ENCODE measurements around the gene STAT5B.

The STAT5B gene

GRCh38 chr17:42174126-42174783 is 101.9 kb downstream of the STAT5B start:
- DNase-seq, result no peak

DNA sequence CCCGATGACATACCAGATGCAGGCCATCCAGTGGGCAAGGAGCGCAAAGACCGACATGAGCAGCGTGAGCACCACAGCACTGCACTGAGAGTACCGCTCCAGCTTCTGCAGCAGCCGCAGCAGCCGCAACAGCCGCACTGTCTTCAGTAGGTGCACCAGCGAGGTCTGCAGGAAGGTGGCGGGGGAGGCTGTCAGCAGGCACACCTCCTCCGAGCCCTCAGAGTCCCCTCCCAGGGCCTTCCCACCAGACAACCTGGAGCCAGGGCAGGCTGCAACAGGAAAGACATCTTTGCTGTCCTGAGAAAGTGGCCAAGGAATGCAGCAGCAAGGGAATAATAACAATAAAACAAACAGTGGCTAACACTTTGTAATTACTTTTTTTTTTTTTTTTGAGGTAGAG is 104.4 kb downstream of the STAT5B start:
- no peak for DNase-seq

- no peak for DNase-seq
These were observed 106.8 kb downstream of the STAT5B start for GRCh38 chr17:42169351-42169750.

DNA sequence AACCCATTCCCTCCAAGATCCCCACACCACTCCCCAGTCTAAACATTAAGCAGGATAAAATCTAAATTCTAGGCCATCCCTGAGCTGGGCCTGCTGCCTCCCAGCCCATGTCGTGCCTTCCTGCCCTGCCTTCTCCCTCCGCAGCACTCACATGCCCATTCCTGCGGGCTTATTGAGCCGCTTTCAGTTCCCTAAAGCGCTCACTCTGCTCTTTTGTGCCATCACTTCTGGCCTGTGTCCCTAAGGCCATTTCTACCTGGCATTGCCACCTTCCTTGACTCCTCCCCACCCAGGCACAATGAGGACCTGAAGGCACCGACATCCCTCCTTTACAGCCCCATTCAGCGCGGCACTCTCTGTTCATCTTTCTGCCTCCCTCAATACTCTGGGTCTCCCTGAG is 108.4 kb downstream of the STAT5B start:
- no peak for DNase-seq

- no peak for DNase-seq
These were observed 109.9 kb downstream of the STAT5B start for GRCh38 chr17:42166196-42166763.

GRCh38 chr17:42165751-42166150 is 110.4 kb downstream of the STAT5B start:
- DNase-seq, result no peak

- DNase-seq, result no peak
These were observed 112.3 kb downstream of the STAT5B start for GRCh38 chr17:42163696-42164407.

DNA sequence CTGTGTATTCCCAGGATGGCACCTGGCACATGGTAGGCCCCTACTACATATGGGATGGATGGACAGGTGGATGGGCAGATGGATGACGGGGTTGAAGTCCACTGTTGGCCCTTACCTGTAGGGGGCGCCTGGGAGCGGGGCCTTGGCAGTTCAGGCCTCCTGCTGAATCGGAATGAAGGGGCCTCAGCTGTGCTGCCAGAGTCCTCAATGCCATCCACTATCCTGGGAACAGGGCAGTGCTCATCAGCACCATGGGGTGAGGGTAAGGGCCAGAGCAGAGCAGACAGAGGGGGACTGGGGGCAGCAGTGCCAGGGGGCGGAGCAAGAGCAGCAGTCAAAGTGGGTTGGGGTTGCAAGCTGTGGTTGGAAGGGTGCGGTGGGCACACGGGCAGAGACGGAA is 113.1 kb downstream of the STAT5B start:
- no peak for DNase-seq

- no peak for DNase-seq
These were observed 115.7 kb downstream of the STAT5B start for GRCh38 chr17:42160531-42160910.

GRCh38 chr17:42159796-42160530 is 116.2 kb downstream of the STAT5B start:
- no peak for DNase-seq

- DNase-seq, result no peak
These were observed 120.6 kb downstream of the STAT5B start for GRCh38 chr17:42155614-42156045.

GRCh38 chr17:42153919-42154742 is 122.1 kb downstream of the STAT5B start:
- no peak for DNase-seq
